Measurements from ENCODE around the gene SLC22A2. TPM values are rescaled to one million over a fixed set of nuclear protein-coding genes. Genes with fewer than 3 reads are reported as not detected.

SLC22A2 gene
- total and polyA plus RNA-seq, 10 of the 15 experiments (the other 5 are each of a cell fraction or from before 2014, with no cell fraction given), result 0.12 TPM; not detected in 9

DNA sequence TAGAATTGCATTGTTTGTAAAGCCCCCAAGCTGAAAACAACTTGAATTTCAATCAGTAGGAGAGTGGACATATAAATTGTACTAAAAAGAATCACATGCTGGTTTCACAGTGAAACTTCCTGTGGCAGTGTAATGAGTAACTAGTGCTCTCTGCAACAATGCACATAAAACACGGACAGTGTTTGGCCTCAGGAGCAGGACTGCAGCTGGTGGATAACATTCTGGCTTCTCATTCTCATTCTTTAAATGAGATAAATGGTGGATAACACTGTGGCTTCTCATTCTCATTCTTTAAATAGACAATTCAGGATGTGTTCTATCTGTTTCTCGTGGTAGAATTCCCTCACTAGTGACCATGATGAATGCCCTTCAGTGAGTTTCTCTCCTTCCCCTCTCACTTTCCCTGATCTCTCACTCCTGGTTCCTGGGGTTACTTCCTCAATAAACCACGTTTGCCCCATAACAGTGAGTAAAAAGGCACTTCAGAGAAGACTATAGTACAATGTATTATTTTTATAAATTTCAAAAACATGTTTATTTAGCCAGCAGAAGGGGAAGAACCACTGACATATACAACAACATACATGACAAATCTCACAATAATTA, 59.9 kb downstream of the SLC22A2 start:
- ATAC-seq (peak; percentile 96), DNase-seq (ENCODE audit: low read depth, low spot score) (no peak), FAIRE-seq (no peak)
- CTCF ChIA-PET, result no interaction called here
- H2AFZ ChIP-seq (ENCODE audit: control insufficient read depth, low read depth, low read length), result no peak overlapping the region
- no peaks in the 10 kb centered on the region for H3K27me3 ChIP-seq (replicated peaks in 1 of 2; ENCODE audit: control insufficient read depth in 2 of 2, insufficient read depth in 2 of 2, low read length in 1 of 2)
- no peak overlapping the region for H3K27ac ChIP-seq (ENCODE audit: control insufficient read depth, insufficient read depth)
- 0% methylated on average over 3 of the region's 3 CpGs for WGBS (ENCODE audit: insufficient coverage, insufficient replicate concordance, low lambda C conversion rate, missing lambda C conversion rate)
- intact Hi-C loops (cut with micrococcal nuclease; ENCODE audit: unreplicated experiment), result no loop called here
- H3K9ac ChIP-seq (ENCODE audit: control insufficient read depth, insufficient read depth, low read length), result no peak overlapping the region
- no peaks in the 10 kb centered on the region for H3K36me3 ChIP-seq (ENCODE audit: control insufficient read depth in 2 of 2, insufficient read depth in 2 of 2, low read length in 1 of 2)
- in situ Hi-C loops (cut with MboI), result no loop called here
- no TSS peak for BruUV-seq (replicated peaks)
- H4K20me1 ChIP-seq (ENCODE audit: control insufficient read depth, insufficient read depth), result no peaks in the 10 kb centered on the region
- POLR2A ChIA-PET, result no interaction called here
- no peaks in the 10 kb centered on the region for H3K79me2 ChIP-seq (ENCODE audit: control insufficient read depth, insufficient read depth, low read length)
- H3K9me3 ChIP-seq (replicated peaks; ENCODE audit: control insufficient read depth, insufficient read depth, low read length), result no peaks in the 10 kb centered on the region; the same call in 1 of the 3 replicates
- SMC1A ChIA-PET (ENCODE audit: uncharacterized antibody, unreplicated experiment), result interaction anchor here (1.4 kb wide), 1 partner anchor 9 kb away, joined by 3 read pairs; no protein-coding TSS in a partner anchor
- RAD21 ChIA-PET (ENCODE audit: unreplicated experiment), result no interaction called here
- no peaks in the 10 kb centered on the region for H3K4me1 ChIP-seq (ENCODE audit: control insufficient read depth, insufficient read depth, low read length)
- TF ChIP-seq STAT3 (IDR thresholded peaks at IDR 0.05; ENCODE audit: low read depth, low read length) (no peak), LARP7 (IDR thresholded peaks at IDR 0.05) (no peak), TCF3 (IDR thresholded peaks at IDR 0.05; ENCODE audit: borderline replicate concordance, insufficient read depth, low read depth, low read length) (no peak), MEF2A (IDR thresholded peaks at IDR 0.05; ENCODE audit: insufficient read depth, low read depth, low read length) (no peak), JUND (IDR thresholded peaks at IDR 0.05; ENCODE audit: low read depth, low read length) (no peak), CHD1 (IDR thresholded peaks at IDR 0.05; ENCODE audit: low read depth, low read length) (no peak), CREM (IDR thresholded peaks at IDR 0.05; ENCODE audit: low read depth) (no peak)
- no peak overlapping the region for H3K4me2 ChIP-seq (ENCODE audit: control insufficient read depth, insufficient read depth)
- H3K4me3 ChIP-seq, result no peak overlapping the region

DNA sequence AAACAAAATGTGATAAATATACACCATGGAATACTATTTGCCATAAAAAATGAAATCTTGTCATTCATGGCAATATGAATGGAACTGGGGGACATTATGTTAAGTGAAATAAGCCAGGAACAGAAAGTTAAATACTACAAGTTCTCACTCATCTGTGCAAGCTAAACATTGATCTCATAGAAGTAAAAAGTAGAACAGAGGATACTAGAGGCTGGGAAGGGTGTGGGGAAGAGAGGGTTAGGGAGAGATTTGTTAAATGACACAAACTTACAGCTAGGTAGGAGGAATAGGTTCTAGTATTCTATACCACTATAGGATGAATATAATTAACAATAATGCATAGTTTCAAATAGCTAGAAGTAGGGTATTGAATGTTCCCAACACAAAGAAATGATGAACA, 61.0 kb downstream of the SLC22A2 start:
- intact Hi-C loops (cut with micrococcal nuclease; ENCODE audit: unreplicated experiment) (no loop called here), in situ Hi-C loops (cut with MboI) (no loop called here)
- H3K4me3 ChIP-seq, result no peak overlapping the region
- no peak overlapping the region for H3K4me2 ChIP-seq (ENCODE audit: control insufficient read depth, insufficient read depth)
- SMC1A ChIA-PET (ENCODE audit: uncharacterized antibody, unreplicated experiment), result interaction anchor here (1.4 kb wide), 1 partner anchor 10 kb away, joined by 3 read pairs; no protein-coding TSS in a partner anchor
- RAD21 ChIA-PET (ENCODE audit: unreplicated experiment), result no interaction called here
- DNase-seq (ENCODE audit: low read depth, low spot score) (no peak), ATAC-seq (no peak), FAIRE-seq (no peak)
- POLR2A ChIA-PET, result no interaction called here
- H4K20me1 ChIP-seq (ENCODE audit: control insufficient read depth, insufficient read depth), result no peaks in the 10 kb centered on the region
- H3K27me3 ChIP-seq (replicated peaks in 1 of 2; ENCODE audit: control insufficient read depth in 2 of 2, insufficient read depth in 2 of 2, low read length in 1 of 2), result no peaks in the 10 kb centered on the region
- BruUV-seq (replicated peaks), result no TSS peak
- no peak overlapping the region for H2AFZ ChIP-seq (ENCODE audit: control insufficient read depth, low read depth, low read length)
- no peak overlapping the region for H3K27ac ChIP-seq (ENCODE audit: control insufficient read depth, insufficient read depth)
- no peaks in the 10 kb centered on the region for H3K79me2 ChIP-seq (ENCODE audit: control insufficient read depth, insufficient read depth, low read length)
- H3K9me3 ChIP-seq (replicated peaks; ENCODE audit: control insufficient read depth, insufficient read depth, low read length), result no peaks in the 10 kb centered on the region; the same call in 1 of the 3 replicates
- H3K9ac ChIP-seq (ENCODE audit: control insufficient read depth, insufficient read depth, low read length), result no peak overlapping the region
- CTCF ChIA-PET, result no interaction called here
- H3K36me3 ChIP-seq (ENCODE audit: control insufficient read depth in 2 of 2, insufficient read depth in 2 of 2, low read length in 1 of 2), result no peaks in the 10 kb centered on the region
- H3K4me1 ChIP-seq (ENCODE audit: control insufficient read depth, insufficient read depth, low read length), result no peaks in the 10 kb centered on the region
- TF ChIP-seq TCF7 (IDR thresholded peaks at IDR 0.05; ENCODE audit: borderline replicate concordance), result no peak
- TF ChIP-seq, protein P1, sequence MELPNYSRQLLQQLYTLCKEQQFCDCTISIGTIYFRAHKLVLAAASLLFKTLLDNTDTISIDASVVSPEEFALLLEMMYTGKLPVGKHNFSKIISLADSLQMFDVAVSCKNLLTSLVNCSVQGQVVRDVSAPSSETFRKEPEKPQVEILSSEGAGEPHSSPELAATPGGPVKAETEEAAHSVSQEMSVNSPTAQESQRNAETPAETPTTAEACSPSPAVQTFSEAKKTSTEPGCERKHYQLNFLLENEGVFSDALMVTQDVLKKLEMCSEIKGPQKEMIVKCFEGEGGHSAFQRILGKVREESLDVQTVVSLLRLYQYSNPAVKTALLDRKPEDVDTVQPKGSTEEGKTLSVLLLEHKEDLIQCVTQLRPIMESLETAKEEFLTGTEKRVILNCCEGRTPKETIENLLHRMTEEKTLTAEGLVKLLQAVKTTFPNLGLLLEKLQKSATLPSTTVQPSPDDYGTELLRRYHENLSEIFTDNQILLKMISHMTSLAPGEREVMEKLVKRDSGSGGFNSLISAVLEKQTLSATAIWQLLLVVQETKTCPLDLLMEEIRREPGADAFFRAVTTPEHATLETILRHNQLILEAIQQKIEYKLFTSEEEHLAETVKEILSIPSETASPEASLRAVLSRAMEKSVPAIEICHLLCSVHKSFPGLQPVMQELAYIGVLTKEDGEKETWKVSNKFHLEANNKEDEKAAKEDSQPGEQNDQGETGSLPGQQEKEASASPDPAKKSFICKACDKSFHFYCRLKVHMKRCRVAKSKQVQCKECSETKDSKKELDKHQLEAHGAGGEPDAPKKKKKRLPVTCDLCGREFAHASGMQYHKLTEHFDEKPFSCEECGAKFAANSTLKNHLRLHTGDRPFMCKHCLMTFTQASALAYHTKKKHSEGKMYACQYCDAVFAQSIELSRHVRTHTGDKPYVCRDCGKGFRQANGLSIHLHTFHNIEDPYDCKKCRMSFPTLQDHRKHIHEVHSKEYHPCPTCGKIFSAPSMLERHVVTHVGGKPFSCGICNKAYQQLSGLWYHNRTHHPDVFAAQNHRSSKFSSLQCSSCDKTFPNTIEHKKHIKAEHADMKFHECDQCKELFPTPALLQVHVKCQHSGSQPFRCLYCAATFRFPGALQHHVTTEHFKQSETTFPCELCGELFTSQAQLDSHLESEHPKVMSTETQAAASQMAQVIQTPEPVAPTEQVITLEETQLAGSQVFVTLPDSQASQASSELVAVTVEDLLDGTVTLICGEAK (IDR thresholded peaks at IDR 0.05; ENCODE audit: borderline replicate concordance), result no peak

All from GM12878 (cell line).